RCC 7860 (cell line): ENCODE data around the gene ATOSB.
A peak's percentile ranks its signal among the peaks of the same experiment; 100 is the strongest.
"Not testable (repeated sequence)": the region's sequence is repeated elsewhere in the genome, so short reads cannot be mapped to it uniquely, and the experiment has no call there.

Source experiments
- DNase-seq: peaks from one replicate; pipeline ENCODE4 v3.0.0-alpha.2; 2015; ENCODE audit warnings: low spot score
- FAIRE-seq: peaks from 2 replicates; lab custom pipeline; 2012; peaks lifted over from hg19 to GRCh38; lab: Jason Lieb, UNC

The ATOSB gene, protein sequence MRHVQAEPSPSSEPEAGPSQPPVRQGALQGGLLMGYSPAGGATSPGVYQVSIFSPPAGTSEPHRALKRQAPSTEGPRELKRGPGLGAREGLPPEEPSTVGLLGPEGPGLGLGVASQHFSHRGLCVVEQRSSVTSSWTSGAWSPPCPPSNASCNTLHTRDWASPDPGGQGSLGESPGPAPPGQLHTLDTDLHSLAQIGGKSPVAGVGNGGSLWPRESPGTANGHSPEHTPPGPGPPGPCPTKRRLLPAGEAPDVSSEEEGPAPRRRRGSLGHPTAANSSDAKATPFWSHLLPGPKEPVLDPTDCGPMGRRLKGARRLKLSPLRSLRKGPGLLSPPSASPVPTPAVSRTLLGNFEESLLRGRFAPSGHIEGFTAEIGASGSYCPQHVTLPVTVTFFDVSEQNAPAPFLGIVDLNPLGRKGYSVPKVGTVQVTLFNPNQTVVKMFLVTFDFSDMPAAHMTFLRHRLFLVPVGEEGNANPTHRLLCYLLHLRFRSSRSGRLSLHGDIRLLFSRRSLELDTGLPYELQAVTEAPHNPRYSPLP

DNA sequence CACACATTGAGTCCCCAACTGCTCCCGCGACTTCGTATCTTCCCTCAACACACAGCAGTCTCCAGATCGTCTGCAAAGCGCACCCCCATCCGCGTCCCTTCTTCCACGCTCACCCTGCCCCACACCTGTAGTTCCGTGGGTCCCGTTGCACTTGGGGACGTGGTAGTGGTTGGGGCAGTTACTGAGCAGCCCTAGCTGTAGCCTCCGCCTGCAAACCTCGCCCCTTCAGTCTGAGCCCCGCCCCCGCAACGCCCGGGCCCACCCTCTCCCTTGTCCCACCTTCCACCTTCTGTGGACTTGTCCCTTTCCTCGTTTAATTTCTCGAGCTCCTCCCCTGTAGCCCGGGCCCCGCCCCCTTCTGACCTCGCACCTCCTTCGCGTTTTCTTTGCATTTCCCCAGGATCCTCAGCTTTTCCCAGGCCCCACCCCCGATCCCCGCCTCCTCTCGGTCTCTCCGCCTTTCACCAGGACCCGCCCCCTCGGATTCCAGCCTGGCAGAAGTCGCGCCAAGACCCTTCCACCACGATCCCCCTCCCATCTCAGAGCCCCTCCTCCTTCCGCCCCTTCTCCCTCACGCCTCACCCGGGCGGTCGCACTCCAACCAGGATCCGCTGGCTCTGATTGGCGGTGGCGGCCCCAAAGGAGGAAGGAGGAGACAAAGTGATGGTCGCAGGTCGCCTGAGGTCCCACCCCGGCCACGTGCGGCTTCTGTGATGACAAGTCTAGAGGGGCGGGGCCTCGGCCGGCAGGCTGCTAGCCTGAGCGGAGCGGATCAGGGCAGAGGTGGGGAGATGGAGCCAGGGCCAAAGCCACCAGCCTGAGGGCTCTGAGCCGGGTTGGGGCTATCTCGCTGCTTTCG, at the start of gene ATOSB:
TSS of gene ATOSB (minus strand) at position 183 of the 859 bp plus-strand sequence. CDS start 7,588 bp downstream, outside the sequence.
- DNase-seq (peak; percentile 81), FAIRE-seq (peak; percentile 70)

DNA sequence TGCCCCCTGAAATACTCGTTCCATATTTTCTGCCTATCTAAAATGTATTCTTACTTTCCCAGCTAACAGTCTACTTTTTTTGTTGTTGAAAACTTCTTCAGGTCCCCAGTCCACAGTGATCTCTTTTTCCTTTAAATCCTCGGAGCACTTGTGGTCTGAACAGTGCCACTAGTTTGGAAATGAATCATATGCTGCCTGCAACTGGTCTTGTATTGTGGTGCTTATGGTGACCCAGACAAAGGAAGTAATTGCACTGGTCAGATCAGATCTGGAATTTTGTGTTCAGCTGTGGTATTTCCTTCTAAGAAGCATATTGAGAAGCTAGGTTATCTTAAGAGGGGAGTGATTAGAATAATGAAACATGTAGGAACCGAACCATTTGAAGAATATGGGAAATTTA, 49.0 kb upstream of the ATOSB start:
- FAIRE-seq (no peak), DNase-seq (peak; percentile 46)

DNA sequence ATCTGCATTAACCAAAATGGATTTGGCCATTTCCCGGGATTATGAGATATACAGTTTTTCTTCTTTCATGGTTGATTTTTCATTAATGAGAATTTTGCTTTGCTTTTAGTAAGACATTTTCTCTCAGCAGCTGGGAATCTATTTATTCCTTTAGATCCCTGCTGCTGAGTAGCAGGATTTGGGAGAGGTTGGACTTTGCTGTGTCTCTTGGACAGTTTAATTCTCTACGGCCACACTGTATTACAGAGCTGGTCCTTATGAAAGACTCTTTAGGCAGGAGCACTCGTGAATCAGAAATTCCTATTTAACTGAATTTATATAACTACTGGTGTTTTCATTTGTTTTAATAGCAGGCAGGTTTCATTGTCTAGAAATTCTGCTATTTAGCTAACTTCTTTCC, 47.8 kb upstream of the ATOSB start:
- DNase-seq = no peak
- no peak for FAIRE-seq

DNA sequence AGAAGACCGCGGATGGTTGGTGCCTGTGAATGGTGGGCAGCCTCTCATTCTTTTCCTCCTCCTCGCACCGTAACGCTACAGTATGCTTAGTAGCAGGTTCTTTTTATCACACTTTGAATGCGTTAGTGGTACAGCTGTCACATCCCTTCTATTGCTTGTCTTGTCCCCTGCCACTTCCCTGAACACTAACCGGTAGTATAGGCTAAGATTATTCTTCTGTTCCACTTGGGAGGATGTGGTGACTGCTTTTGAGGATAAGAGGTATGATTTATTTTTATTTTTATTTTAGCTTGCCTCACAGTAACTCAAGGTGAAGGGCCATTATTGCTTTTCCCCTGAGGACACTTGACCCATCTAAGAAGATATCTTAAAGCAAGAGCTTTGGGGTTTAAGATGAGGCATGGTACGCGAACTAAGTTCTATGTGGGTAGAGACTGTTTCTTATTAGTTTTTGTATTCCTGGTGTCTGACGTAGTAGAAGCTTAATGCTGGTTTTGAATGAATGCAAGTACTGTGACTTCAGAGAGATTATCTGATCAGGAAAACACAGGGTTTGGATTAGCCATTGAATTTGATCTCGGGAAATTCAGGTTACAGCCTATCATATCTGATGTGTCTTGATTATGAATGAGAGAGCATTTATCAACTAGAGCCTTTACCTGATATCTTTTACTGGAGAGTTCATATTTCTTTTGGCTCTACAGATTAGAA, 47.1 kb upstream of the ATOSB start:
- DNase-seq (no peak), FAIRE-seq (no peak)

DNA sequence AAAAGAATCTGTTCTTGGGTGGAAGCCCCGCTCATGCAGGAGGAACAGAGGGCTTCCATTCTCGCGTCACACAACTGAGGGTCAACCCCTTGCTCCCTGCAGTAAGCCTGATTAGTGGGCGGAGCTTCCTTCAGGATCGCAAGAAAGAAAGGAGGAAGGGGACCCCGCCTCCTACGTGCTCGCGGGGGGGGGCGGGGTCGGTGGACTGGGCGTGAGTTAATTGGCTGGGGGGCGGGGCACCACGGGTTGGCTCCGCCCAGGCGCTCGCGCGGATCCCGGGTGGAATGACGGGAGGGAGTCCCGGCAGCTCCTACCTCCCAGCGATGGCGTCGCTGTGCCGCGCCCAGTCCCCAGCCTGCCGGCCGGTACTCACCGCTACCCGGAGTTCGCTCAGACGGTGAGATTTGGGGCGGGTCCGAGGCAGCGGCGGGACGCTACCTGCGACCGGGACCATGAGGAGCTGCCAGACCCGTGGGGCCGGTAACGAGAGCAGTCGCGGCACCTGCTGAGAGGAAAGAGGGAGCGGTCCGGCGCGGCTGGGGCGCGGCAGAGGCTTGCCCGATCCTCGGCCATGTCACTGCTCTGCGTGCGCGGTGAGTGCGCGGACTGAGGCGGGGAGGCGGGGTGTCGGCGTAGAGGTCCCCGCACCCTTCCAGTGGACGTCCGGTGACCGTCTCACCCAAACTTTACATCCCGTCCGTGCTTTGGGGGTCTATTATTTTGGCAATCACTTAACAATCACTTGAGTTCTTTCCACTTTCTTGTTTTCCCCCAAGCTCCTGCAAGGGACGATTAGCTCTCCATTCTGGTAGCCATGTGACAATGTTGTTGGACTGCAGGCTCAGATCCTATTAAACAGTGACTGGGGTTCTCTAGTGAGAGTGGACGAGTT, 46.3 kb upstream of the ATOSB start, which contains the start of gene UNC13B:
TSS of gene UNC13B (plus strand) at position 297 of the 892 bp plus-strand sequence. CDS start at position 572, 275 bp downstream.
- peak; percentile 70 for DNase-seq
- no peak for FAIRE-seq

DNA sequence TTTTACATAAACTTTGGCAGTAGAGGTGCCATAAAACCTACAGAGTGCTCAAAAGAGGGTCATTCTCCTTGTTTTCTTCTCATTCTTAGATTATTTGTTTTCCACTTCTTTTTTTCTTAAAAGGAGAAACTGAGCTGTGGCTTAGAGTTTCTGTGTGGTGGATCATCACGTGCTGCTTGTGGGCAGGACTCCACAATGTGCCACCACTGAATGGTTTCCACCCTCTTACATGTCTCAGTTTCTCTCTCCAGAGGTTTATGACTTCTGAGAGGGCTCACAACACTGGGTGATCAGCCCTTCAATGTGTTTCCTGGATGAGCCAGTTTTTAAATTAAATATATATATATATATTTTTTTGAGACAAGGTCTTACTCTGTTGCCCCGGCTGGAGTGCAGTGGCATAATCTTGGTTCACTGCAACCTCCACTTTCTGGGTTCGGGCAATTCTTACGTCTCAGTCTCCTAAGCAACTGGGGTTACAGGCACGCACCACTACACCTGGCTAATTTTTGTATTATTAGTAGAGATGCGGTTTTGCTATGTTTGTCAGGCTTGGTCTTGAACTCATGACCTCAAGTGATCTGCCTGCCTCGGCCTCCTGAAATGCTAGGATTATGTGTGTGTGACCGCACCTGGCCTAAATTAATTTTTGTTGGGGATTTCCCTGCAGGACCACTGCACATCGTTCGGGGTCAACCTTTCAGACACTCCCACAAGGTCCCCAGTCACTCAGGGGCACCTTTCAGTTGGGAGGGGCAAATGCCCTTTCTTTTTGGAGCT, 43.0 kb upstream of the ATOSB start:
- DNase-seq = no peak
- no peak for FAIRE-seq

DNA sequence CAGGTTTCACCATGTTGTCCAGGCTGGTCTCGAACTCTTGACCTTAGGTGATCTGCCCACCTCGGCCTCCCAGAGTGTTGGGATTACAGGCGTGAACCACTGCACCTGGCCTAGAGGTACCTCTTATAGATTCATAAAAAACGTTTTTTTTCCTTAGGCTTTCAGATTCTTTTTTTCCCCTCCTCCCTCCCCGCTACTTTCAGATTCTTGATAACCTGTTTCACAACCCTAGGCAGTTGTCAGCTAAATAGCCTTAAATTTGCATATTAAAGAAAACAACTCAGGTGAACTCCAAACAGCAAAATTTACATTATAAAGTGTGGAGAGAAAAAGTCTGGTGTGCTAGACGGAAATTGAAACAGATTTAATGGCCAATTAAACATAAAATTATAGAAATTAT, 42.2 kb upstream of the ATOSB start:
- not testable (repeated sequence) for FAIRE-seq, DNase-seq

DNA sequence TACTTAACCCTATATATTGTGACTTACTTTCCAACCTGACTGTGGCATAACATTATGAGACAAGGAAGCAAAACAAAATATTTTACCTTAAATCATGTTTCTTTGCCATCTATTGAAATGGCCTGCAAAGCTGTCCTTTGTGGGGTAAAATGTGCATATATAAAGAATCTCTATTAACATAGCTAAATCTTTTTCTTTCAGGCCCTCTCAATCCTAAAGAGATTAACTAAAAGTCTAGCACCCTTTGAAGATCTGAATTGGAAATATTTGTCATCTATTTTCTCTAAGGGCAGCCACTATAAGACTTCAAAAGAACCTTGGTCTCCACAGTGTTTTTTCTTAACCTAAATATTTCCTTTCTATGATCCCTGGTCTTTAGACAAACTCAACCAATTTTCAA, 41.1 kb upstream of the ATOSB start:
- no peak for FAIRE-seq
- DNase-seq = no peak

DNA sequence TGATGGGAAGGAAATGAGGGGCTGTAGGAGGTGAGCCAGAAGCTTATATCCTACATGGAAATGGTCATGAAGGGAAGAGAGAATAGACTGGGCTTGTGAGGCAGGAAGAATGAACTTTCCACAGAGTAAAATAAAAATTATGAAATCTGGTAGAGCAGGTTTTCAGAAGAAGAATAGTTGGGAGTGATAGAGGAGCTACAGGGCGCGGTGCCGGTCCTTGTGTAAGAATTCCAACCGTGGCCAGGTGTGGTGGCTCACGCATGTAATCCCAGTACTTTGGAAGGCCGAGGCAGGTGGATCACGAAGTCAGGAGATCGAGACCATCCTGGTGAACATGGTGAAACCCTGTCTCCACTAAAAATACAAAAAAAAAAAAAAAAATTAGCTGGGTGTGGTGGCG, 37.3 kb upstream of the ATOSB start:
- FAIRE-seq = no peak
- DNase-seq = no peak

DNA sequence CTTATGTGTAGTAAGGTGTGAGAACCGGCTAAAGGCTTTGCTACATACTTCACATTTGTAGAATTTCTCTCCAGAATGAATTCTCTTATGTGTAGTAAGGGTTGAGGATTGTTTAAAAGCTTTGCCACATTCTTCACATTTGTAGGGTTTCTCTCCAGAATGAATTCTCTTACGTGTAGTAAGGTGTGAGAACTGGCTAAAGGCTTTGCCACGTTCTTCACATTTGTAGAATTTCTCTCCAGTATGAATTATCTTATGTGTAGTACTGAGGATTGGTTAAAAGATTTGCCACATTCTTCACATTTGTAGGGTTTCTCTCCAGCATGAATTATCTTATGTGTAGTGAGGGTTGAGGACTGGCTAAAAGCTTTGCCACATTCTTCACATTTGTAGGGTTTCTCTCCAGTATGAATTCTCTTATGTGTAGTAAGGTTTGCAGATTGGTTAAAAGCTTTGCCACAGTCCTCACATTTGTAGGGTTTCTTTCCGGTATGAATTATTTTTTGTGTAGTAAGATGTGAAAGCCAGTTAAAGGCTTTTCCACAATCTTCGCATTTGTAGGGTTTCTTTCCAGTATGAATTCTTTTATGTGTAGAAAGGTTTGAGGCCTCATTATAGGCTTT, 32.4 kb upstream of the ATOSB start:
- not testable (repeated sequence) for DNase-seq, FAIRE-seq

DNA sequence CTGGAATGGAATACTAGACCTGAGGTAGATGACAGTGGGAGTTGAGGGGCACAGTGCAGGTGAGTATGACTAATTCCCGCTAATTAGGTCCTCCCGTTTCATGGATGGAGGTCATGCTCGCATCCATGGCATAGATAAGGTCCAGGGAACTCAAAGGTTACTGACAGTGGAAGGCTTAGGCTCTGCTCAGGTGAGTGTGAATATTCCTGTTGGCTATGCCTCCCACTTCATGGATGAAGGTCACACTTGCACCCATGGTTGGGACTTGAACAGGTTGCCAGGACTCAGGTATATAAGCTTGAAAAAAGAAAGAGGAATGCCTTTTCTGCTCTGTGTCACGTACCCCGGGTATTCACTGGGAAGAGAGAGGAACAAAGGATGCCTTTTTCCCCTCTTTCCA, 26.4 kb upstream of the ATOSB start:
- FAIRE-seq = no peak
- DNase-seq = no peak

DNA sequence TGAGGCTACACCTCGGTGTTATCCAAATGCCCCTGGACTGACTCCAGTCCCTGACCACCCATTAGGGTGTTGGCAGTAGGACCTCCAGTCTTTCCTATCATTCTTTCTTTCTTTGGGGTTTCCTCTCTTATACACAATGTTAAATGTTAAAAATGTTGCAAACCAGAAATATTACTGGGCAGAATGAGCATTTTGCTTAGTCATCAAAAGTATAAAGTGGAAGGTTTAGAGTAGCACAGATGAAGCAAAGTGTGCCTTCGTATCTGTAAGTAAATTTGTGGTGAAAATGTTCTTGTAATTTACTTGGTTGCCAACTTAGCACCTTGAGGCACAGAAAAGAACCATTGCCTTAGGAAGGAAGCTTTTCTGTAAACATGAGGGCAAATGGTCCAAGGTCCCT, 24.4 kb upstream of the ATOSB start:
- no peak for FAIRE-seq
- no peak for DNase-seq

DNA sequence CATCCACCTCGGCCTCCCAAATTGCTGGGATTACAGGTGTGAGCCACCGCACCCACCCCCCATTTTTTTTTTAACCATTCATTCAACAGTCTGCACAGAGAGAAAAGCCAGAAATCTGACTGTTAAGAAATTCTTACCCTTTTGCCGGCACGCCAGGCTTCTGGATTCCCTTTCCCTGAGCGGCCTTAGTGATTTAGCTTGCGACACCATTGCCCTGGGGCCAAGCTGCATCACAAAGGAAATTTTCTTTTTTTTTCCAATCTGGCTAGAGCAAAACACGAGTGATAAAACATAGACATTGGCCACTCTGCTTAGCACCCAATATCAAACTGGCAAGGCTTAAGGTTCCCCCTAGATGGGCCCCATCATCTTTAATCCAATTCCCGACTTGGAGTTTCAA, 21.2 kb upstream of the ATOSB start:
- no peak for FAIRE-seq
- DNase-seq = no peak

DNA sequence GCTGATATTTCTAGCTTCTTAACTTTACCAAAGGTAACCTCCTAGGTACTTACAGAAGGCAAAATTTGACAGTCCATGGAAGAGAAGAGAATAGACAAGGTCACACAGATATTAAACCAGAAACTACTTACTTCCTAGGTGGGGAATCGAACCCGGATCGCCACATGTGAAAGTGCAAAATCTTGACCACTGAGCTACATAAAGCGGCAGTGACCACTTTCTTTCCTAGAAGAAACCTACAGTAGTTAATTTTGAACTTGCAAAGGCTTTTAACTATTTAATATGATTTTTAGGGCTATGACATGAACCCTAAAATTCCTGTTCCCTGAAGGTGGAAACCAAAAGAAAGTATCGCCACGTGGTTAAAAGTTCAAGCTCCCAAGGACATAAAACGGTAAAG, 20.3 kb upstream of the ATOSB start:
- FAIRE-seq (no peak), DNase-seq (no peak)

DNA sequence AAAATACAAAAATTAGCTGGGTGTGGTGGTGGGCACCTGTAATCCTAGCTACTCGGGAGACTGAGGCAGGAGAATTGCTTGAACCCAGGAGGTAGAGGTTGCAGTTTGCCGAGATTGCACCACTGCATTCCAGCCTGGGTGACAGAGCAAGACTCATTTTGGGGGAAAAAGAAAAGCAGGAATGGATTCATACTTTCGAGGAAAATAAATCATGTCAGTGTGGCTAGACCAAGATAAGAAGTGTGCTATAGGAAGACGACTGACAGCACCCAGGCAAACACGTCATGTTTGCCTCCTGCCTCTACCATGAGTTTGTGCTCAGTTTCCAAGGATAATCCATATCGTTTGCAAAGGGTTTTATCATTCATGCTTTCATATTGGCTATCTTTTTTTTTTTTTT, 19.3 kb upstream of the ATOSB start:
- DNase-seq (no peak), FAIRE-seq (no peak)

DNA sequence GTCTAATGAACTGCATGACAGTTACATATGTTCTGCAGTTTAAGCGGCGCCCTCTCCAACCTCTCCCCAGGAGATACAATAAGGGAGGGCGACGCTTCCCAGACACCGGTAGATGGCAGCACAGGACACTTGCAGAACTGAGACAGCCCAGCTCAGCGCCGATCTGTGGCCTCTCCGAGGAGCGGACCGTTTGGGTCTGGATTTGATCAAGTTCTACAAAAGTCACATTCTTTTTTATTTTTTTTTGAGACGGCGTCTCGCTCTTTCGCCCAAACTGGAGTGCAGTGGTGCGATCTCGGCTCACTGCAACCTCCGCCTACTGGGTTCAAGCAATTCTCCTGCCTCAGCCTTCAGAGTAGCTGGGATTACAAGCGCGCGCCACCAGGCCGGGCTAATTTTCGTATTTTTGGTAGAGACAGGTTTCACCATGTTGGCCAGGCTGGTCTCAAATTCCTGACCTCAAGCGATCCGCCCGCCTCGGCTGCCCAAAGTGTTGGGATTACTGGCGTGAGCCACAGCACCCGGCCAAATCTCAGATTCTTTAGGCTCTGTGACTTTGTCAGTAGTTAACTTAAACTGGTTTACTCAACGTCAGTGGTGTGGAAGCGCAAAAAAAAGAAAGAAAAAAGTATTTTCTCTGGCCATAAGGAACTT, 1.4 kb upstream of the ATOSB start:
- peak; percentile 73 for DNase-seq
- FAIRE-seq = peak; percentile 21

DNA sequence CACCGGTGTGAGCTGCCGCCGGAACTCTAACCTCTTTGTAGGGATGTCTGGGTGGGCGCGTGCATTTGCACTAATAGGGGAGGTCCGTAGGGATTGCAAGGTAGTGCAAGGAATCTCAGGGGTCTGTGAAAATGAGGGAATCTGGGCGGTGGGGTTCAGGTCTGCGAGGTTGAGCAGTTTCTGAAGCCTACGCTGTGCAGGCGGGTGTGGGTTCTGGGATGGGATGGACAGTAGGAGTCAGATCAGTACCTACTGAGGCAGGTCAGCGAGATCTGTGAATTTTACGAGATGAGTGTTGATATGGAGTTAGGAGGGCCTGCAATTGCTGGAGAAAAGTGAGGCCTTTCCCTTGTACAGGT, 856 bp upstream of the ATOSB start:
- no peak for FAIRE-seq

More for the DNA sequence above, 856 bp upstream of the ATOSB start:
- DNase-seq = no peak
